Endothelial cell of umbilical vein (primary cell): Measurements from ENCODE around the gene RPL36A. TPM values are rescaled to one million over a fixed set of nuclear protein-coding genes. Genes with fewer than 3 reads are reported as not detected.

Source experiments
- BruUV-seq: library from RNA; stranded (reverse); fragments of 400-500 nt; replicated peaks from 2 replicates; lab custom pipeline; 2021; lab: Mats Ljungman, UMichigan
- CTCF ChIA-PET: fragments of 300-600, 350-600 bp; sonication (Branson Sonifier 250); formaldehyde crosslinking; loops from one replicate; lab custom pipeline; 2021; ENCODE audit warnings: antibody characterized with exemption, inconsistent platforms; lab: Charles Lee
- POLR2A ChIA-PET: fragments of 300-600, 350-600 bp; sonication (Branson Sonifier 250); formaldehyde crosslinking; loops from one replicate; lab custom pipeline; 2021; ENCODE audit warnings: antibody characterized with exemption, inconsistent platforms; lab: Charles Lee
- DNase-seq: peaks from one replicate; pipeline ENCODE4 v3.0.0-alpha.2; 2011; ENCODE audit warnings: low read depth, low spot score
- FAIRE-seq: peaks from 2 replicates; lab custom pipeline; 2011; peaks lifted over from hg19 to GRCh38; lab: Jason Lieb, UNC
- H2AFZ ChIP-seq: 2 replicates; pipeline ENCODE4 v1.6.0; 2012; ENCODE audit warnings: low read depth, low read length, control low read depth, inconsistent platforms
- H3K27ac ChIP-seq: 2 replicates; pipeline ENCODE4 v1.5.1; 2011; ENCODE audit warnings: low read depth, mild to moderate bottlenecking, control low read depth, low read length, moderate library complexity; ENCODE audit not compliant: insufficient read depth
- H3K27me3 ChIP-seq, 2 experiments: 2 replicates each; pipeline versions ENCODE4 v1.6.0 to v1.6.1; 2011; ENCODE audit warnings: low read length in 2 of 2, mixed read lengths in 1 of 2; ENCODE audit not compliant: control insufficient read depth in 2 of 2, insufficient read depth in 2 of 2
- H3K36me3 ChIP-seq, 2 experiments: 2 replicates in 1 of 2; 3 replicates in 1 of 2; pipeline ENCODE4 v1.5.1; 2011; ENCODE audit warnings: low read length in 2 of 2, mild to moderate bottlenecking in 1 of 2, moderate library complexity in 1 of 2; ENCODE audit not compliant: control insufficient read depth in 2 of 2, insufficient read depth in 2 of 2; ENCODE audit errors: extremely low read depth in 1 of 2
- H3K4me1 ChIP-seq: 3 replicates; pipeline ENCODE4 v1.5.1; 2011; ENCODE audit warnings: mild to moderate bottlenecking, low read length; ENCODE audit not compliant: control insufficient read depth, insufficient read depth; ENCODE audit errors: extremely low read depth
- H3K4me2 ChIP-seq: 2 replicates; pipeline ENCODE4 v1.6.1; 2011; ENCODE audit warnings: low read length, control low read depth, mixed read lengths; ENCODE audit not compliant: insufficient read depth
- H3K4me3 ChIP-seq, 3 experiments: fragments of 200-600 bp in 1 of 3; sonication (generic), shearing (Covaris generic) in 1 of 3; replicated peaks in 1 of 3; 2 replicates each; pipeline ENCODE4 v1.5.1; 2011 to 2016; ENCODE audit warnings: control low read depth in 3 of 3, low read length in 3 of 3, mild to moderate bottlenecking in 2 of 3, inconsistent platforms in 1 of 3, low read depth in 1 of 3, moderate library complexity in 1 of 3; ENCODE audit not compliant: insufficient read depth in 1 of 3
- H3K79me2 ChIP-seq: 2 replicates; pipeline ENCODE4 v1.6.0; 2012; ENCODE audit warnings: low read length, inconsistent platforms; ENCODE audit not compliant: control insufficient read depth, insufficient read depth
- H3K9ac ChIP-seq: replicated peaks from 2 replicates; pipeline ENCODE3; 2011; ENCODE audit warnings: low read length, control low read depth; ENCODE audit not compliant: insufficient read depth; ENCODE audit errors: extremely low read depth
- H3K9me1 ChIP-seq: replicated peaks from 3 replicates; pipeline ENCODE4 v1.6.0; 2011; ENCODE audit warnings: mild to moderate bottlenecking, low read length; ENCODE audit not compliant: control insufficient read depth, insufficient read depth; ENCODE audit errors: extremely low read depth
- H3K9me3 ChIP-seq: replicated peaks from 2 replicates; pipeline ENCODE4 v1.5.1; 2012; ENCODE audit warnings: low read length, inconsistent platforms; ENCODE audit not compliant: control insufficient read depth, insufficient read depth
- H4K20me1 ChIP-seq: replicated peaks from 2 replicates; pipeline ENCODE3; 2011; ENCODE audit warnings: mild to moderate bottlenecking, low read length; ENCODE audit not compliant: control insufficient read depth, insufficient read depth; ENCODE audit errors: extremely low read depth
- EZH2 ChIP-seq: IDR thresholded peaks from 2 replicates; pipeline ENCODE4 v1.6.1; 2012; ENCODE audit warnings: borderline replicate concordance, low read depth, mild to moderate bottlenecking, moderate library complexity, low read length, inconsistent platforms; ENCODE audit not compliant: severe bottlenecking
- FOS ChIP-seq: IDR thresholded peaks from 2 replicates; pipeline ENCODE4 v1.6.1; 2011; ENCODE audit warnings: mild to moderate bottlenecking, low read length, moderate library complexity, borderline replicate concordance; ENCODE audit not compliant: insufficient read depth
- GATA2 ChIP-seq: IDR thresholded peaks from 2 replicates; pipeline ENCODE4 v1.7.0; 2011; ENCODE audit warnings: low read depth, mild to moderate bottlenecking, moderate library complexity, mixed read lengths, low read length; ENCODE audit not compliant: insufficient read length, insufficient read depth
- JUN ChIP-seq: IDR thresholded peaks from 2 replicates; pipeline ENCODE4 v1.6.1; 2011; ENCODE audit warnings: borderline replicate concordance, low read depth; ENCODE audit not compliant: insufficient read length, insufficient read depth
- MAX ChIP-seq: IDR thresholded peaks from 2 replicates; pipeline ENCODE4 v1.6.1; 2011; ENCODE audit not compliant: insufficient read depth, insufficient read length
- MYC ChIP-seq: IDR thresholded peaks from one replicate; pipeline ENCODE4 v1.6.1; 2011; ENCODE audit warnings: mild to moderate bottlenecking, low read depth, low read length
- POLR2AphosphoS5 ChIP-seq: IDR thresholded peaks from 2 replicates; pipeline ENCODE4 v1.6.1; 2012; ENCODE audit warnings: low read depth, mild to moderate bottlenecking, control low read depth, low read length, moderate library complexity; ENCODE audit not compliant: insufficient read depth
- dilution Hi-C: fragments of 300-500 bp; cut with MboI; formaldehyde crosslinking; loops from one replicate; pipeline ENCODE4 v1.15.0; 2019; ENCODE audit warnings: low sequenced_read_pairs; ENCODE audit not compliant: extremely low pct_ligation_motif_present
- intact Hi-C: fragments of 100-400 bp; cut with micrococcal nuclease; formaldehyde crosslinking; loops from one replicate; pipeline ENCODE4 v1.10.0; 2022
- polyA plus RNA-seq, 4 experiments: library from polyadenylated mRNA; depleted of rRNA in 3 of 4; stranded (reverse) in 3 of 4; unstranded in 1 of 4; fragments of >200 nt; gene quantifications; 2 replicates each; pipeline versions ENCODE4 v1.2.1 to v1.2.3, GENCODE V29; 2011 to 2012; ENCODE audit warnings: missing spikeins in 1 of 4
- total RNA-seq: library from RNA; stranded (reverse); gene quantifications from 2 replicates; pipeline ENCODE4 v1.2.3, GENCODE V29; 2021
- TF ChIP-seq, protein P1 (sequence below), 2 donors: IDR thresholded peaks; 1 replicate in 1 of 2; 2 replicates in 1 of 2; pipeline ENCODE4 v1.5.1; 2011; ENCODE audit warnings: low read length in 2 of 2, mild to moderate bottlenecking in 2 of 2, moderate library complexity in 2 of 2, control low read depth in 1 of 2, inconsistent platforms in 1 of 2, low read depth in 1 of 2; ENCODE audit not compliant: insufficient read depth in 1 of 2; ENCODE audit errors: extremely low read depth in 1 of 2

The RPL36A gene
- total and polyA plus RNA-seq, 2 donors (not counting 3 experiments of a cell fraction or from before 2014, with no cell fraction given): 284 to 1,196 TPM

- peak overlapping the region; percentile 96 for H3K9ac ChIP-seq
- TF ChIP-seq JUN (no peak), POLR2AphosphoS5 (no peak), EZH2 (no peak), GATA2 (no peak), MYC (no peak), MAX (no peak), FOS (no peak)
- TF ChIP-seq, protein P1, sequence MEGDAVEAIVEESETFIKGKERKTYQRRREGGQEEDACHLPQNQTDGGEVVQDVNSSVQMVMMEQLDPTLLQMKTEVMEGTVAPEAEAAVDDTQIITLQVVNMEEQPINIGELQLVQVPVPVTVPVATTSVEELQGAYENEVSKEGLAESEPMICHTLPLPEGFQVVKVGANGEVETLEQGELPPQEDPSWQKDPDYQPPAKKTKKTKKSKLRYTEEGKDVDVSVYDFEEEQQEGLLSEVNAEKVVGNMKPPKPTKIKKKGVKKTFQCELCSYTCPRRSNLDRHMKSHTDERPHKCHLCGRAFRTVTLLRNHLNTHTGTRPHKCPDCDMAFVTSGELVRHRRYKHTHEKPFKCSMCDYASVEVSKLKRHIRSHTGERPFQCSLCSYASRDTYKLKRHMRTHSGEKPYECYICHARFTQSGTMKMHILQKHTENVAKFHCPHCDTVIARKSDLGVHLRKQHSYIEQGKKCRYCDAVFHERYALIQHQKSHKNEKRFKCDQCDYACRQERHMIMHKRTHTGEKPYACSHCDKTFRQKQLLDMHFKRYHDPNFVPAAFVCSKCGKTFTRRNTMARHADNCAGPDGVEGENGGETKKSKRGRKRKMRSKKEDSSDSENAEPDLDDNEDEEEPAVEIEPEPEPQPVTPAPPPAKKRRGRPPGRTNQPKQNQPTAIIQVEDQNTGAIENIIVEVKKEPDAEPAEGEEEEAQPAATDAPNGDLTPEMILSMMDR (IDR thresholded peaks at IDR 0.05; ENCODE audit: extremely low read depth in 1 of 2, insufficient read depth in 1 of 2, low read depth in 1 of 2, low read length in 2 of 2): no peak
- H3K36me3 ChIP-seq: no peaks in the 10 kb centered on the region
- dilution Hi-C loops (no loop called here), intact Hi-C loops (loop anchor here (2.0 to 5.0 kb wide), 2 partner anchors 43 to 750 kb away; partner anchors contain the start of genes SRPX2 and TIMM8A)
- POLR2A ChIA-PET: interaction anchor here (1.4 kb wide), 1 partner anchor 158 kb away, joined by 3 read pairs; the partner anchor contains the start of gene ARMCX1
- H3K79me2 ChIP-seq: peaks cover 29% of the 10 kb centered on the region
- H3K9me3 ChIP-seq: no peaks in the 10 kb centered on the region
- H4K20me1 ChIP-seq: no peaks in the 10 kb centered on the region
- DNase-seq (no peak), FAIRE-seq (no peak)
- CTCF ChIA-PET: no interaction called here
- BruUV-seq: no TSS peak
- no peaks in the 10 kb centered on the region for H3K27me3 ChIP-seq
- H2AFZ ChIP-seq: no peak overlapping the region
- peaks cover 19% of the 10 kb centered on the region for H3K4me1 ChIP-seq
- peak overlapping the region; percentile 84 for H3K27ac ChIP-seq
- H3K9me1 ChIP-seq: no peaks in the 10 kb centered on the region
- peak overlapping the region; percentile 61 to 92 (median 87) for H3K4me3 ChIP-seq
- H3K4me2 ChIP-seq: peak overlapping the region; percentile 96
Measured at GRCh38 chrX:101391831-101392230, 1.0 kb downstream of the RPL36A start.
